ENCODE measurements around the gene ARPC2. TPM values are rescaled to one million over a fixed set of nuclear protein-coding genes. Genes with fewer than 3 reads are reported as not detected.

The ARPC2 gene
- total and polyA plus RNA-seq, 7 donors = 150 to 274 (median 198) TPM

- intact Hi-C loops (cut with DNase I) = no loop called here
- ATAC-seq (no peak), DNase-seq (no peak)
- Histone ChIP-seq H3K27me3 (ENCODE audit: insufficient read depth in 3 of 3, low read length in 2 of 3) (no peaks in the 10 kb centered on the region), H3K27ac (no peak overlapping the region), H3K36me3 (ENCODE audit: insufficient read depth in 1 of 2, low read depth in 1 of 2) (peaks cover 26 to 100% of the 10 kb centered on the region in 2 donors), H3K4me3 (no peak overlapping the region), H3K9me3 (no peaks in the 10 kb centered on the region), H3K4me1 (no peaks in the 10 kb centered on the region)
- no peak for TF ChIP-seq CTCF (IDR thresholded peaks at IDR 0.05)
- 91 to 100% (median 97%) methylated on average over 1 of the region's 1 CpG for WGBS, 3 donors
Measured at GRCh38 chr2:218238887-218239286, 21.9 kb downstream of the ARPC2 start.

GRCh38 chr2:218244204-218244603 lies 27.2 kb downstream of the ARPC2 start:
- Histone ChIP-seq H3K4me3 (no peak overlapping the region), H3K4me1 (peaks cover 12% of the 10 kb centered on the region), H3K9me3 (no peaks in the 10 kb centered on the region), H3K36me3 (ENCODE audit: insufficient read depth in 1 of 2, low read depth in 1 of 2) (peaks cover 30 to 100% of the 10 kb centered on the region in 2 donors), H3K27me3 (ENCODE audit: insufficient read depth in 3 of 3, low read length in 2 of 3) (no peaks in the 10 kb centered on the region), H3K27ac (no peak overlapping the region)
- intact Hi-C loops (cut with DNase I) = no loop called here
- 75 to 89% (median 77%) methylated on average over 1 of the region's 1 CpG for WGBS, 3 donors
- ATAC-seq = no peak
- no peak for DNase-seq
- TF ChIP-seq CTCF (IDR thresholded peaks at IDR 0.05) = no peak

GRCh38 chr2:218244665-218245064 lies 27.7 kb downstream of the ARPC2 start:
- WGBS, 3 donors = 86 to 98% (median 90%) methylated on average over 2 of the region's 2 CpGs
- Histone ChIP-seq H3K36me3 (ENCODE audit: insufficient read depth in 1 of 2, low read depth in 1 of 2) (peaks cover 32 to 100% of the 10 kb centered on the region in 2 donors), H3K4me3 (no peak overlapping the region), H3K4me1 (peaks cover 12% of the 10 kb centered on the region), H3K27ac (no peak overlapping the region), H3K9me3 (no peaks in the 10 kb centered on the region), H3K27me3 (ENCODE audit: insufficient read depth in 3 of 3, low read length in 2 of 3) (no peaks in the 10 kb centered on the region)
- ATAC-seq (no peak), DNase-seq (no peak)
- intact Hi-C loops (cut with DNase I) = no loop called here
- TF ChIP-seq CTCF (IDR thresholded peaks at IDR 0.05) = no peak

- TF ChIP-seq CTCF (IDR thresholded peaks at IDR 0.05) = no peak
- no peaks in the 10 kb centered on the region for H3K27me3 ChIP-seq (ENCODE audit: insufficient read depth in 3 of 3, low read length in 2 of 3)
- ATAC-seq (peak in 2 of 4 donors; percentile 40 to 41), DNase-seq (no peak)
- H3K4me3 ChIP-seq = no peak overlapping the region
- H3K27ac ChIP-seq = peak overlapping the region; percentile 56
- H3K36me3 ChIP-seq (ENCODE audit: insufficient read depth in 1 of 2, low read depth in 1 of 2) = peaks cover 38 to 100% of the 10 kb centered on the region in 2 donors
- intact Hi-C loops (cut with DNase I) = no loop called here
- peaks cover 12% of the 10 kb centered on the region for H3K4me1 ChIP-seq
- WGBS, 3 donors = 69 to 82% (median 71%) methylated on average over 5 of the region's 5 CpGs
- no peaks in the 10 kb centered on the region for H3K9me3 ChIP-seq
Measured at GRCh38 chr2:218245214-218245613, 28.2 kb downstream of the ARPC2 start.

GRCh38 chr2:218249691-218250090 lies 32.7 kb downstream of the ARPC2 start:
- H3K4me3 ChIP-seq = no peak overlapping the region
- intact Hi-C loops (cut with DNase I) = no loop called here
- no peak for TF ChIP-seq CTCF (IDR thresholded peaks at IDR 0.05)
- H3K27ac ChIP-seq = no peak overlapping the region
- DNase-seq (no peak), ATAC-seq (no peak)
- peaks cover 36% of the 10 kb centered on the region for H3K4me1 ChIP-seq
- no peaks in the 10 kb centered on the region for H3K9me3 ChIP-seq
- H3K27me3 ChIP-seq (ENCODE audit: insufficient read depth in 3 of 3, low read length in 2 of 3) = no peaks in the 10 kb centered on the region
- H3K36me3 ChIP-seq (ENCODE audit: insufficient read depth in 1 of 2, low read depth in 1 of 2) = peaks cover 38 to 100% of the 10 kb centered on the region in 2 donors
- WGBS, 3 donors = 93 to 95% (median 94%) methylated on average over 13 of the region's 13 CpGs

Data from psoas muscle (tissue), 8 donors.